ENCODE data around the gene FAM13A.

DNA sequence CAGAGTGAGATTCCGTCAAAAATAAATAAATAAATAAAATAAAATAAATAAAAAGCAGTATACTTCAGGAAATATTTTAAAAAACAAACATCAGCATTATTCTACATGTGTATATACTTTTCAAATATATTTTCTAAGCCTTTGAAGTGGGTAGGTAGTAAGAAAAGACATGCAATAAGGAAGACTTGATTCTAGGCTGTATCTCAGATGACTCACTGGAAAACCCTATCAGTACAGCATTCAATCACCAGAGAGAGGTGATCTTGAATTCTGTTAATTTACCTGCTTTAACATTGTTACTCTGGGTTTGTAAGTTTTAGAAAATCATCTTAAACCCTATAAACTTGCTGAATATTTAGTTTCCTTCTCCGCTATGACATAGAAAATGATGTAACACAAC is 252.8 kb downstream of the FAM13A start:
- TF ChIP-seq, protein P1, sequence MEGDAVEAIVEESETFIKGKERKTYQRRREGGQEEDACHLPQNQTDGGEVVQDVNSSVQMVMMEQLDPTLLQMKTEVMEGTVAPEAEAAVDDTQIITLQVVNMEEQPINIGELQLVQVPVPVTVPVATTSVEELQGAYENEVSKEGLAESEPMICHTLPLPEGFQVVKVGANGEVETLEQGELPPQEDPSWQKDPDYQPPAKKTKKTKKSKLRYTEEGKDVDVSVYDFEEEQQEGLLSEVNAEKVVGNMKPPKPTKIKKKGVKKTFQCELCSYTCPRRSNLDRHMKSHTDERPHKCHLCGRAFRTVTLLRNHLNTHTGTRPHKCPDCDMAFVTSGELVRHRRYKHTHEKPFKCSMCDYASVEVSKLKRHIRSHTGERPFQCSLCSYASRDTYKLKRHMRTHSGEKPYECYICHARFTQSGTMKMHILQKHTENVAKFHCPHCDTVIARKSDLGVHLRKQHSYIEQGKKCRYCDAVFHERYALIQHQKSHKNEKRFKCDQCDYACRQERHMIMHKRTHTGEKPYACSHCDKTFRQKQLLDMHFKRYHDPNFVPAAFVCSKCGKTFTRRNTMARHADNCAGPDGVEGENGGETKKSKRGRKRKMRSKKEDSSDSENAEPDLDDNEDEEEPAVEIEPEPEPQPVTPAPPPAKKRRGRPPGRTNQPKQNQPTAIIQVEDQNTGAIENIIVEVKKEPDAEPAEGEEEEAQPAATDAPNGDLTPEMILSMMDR (IDR thresholded peaks at IDR 0.05; ENCODE audit: control extremely low read depth in 1 of 3, insufficient read depth in 1 of 3, low read depth in 1 of 3, low read length in 3 of 3): no peak
- TF ChIP-seq ZNF274 (IDR thresholded peaks at IDR 0.05; ENCODE audit: borderline replicate concordance, extremely low read depth, low read length) (no peak), EP300 (IDR thresholded peaks at IDR 0.05; ENCODE audit: borderline replicate concordance in 1 of 2, low read depth in 2 of 2, low read length in 2 of 2) (no peak), POLR2A (IDR thresholded peaks at IDR 0.05; ENCODE audit: control extremely low read depth in 1 of 2, low read depth in 2 of 2, low read length in 2 of 2) (no peak), EZH2 (IDR thresholded peaks at IDR 0.05; ENCODE audit: low read depth, low read length, severe bottlenecking) (no peak), TEAD4 (IDR thresholded peaks at IDR 0.05; ENCODE audit: low read depth, low read length) (no peak)

Measured in H1 (cell line).